Activated CD4-positive, alpha-beta memory T cell treated with anti-CD3 and anti-CD28 coated beads for 36 hours (primary cell): Measurements from ENCODE around the gene GXYLT2. TPM values are rescaled to one million over a fixed set of nuclear protein-coding genes. Genes with fewer than 3 reads are reported as not detected.

ENCODE experiments used
- CTCF ChIA-PET: fragments of 350-600 bp; sonication (Branson Sonifier 250); formaldehyde crosslinking; loops from one replicate; lab custom pipeline; 2021; ENCODE audit warnings: antibody characterized with exemption, inconsistent platforms; lab: Charles Lee
- POLR2A ChIA-PET: fragments of 350-600 bp; sonication (Branson Sonifier 250); formaldehyde crosslinking; loops from one replicate; lab custom pipeline; 2021; ENCODE audit warnings: antibody characterized with exemption; lab: Charles Lee
- DNase-seq: peaks from one replicate; pipeline ENCODE4 v3.0.0-alpha.2; 2020
- H3K27ac Mint-ChIP-seq: one replicate; pipeline ENCODE4 v1.8.0; 2021; ENCODE audit warnings: mixed read lengths
- H3K27me3 Mint-ChIP-seq: one replicate; pipeline ENCODE4 v1.8.0; 2021; ENCODE audit warnings: mixed read lengths
- H3K36me3 Mint-ChIP-seq: one replicate; pipeline ENCODE4 v1.8.0; 2021; ENCODE audit warnings: mixed read lengths
- H3K4me1 Mint-ChIP-seq: one replicate; pipeline ENCODE4 v1.8.0; 2021; ENCODE audit warnings: low read depth, mixed read lengths
- H3K4me3 Mint-ChIP-seq: one replicate; pipeline ENCODE4 v1.8.0; 2021; ENCODE audit warnings: mild to moderate bottlenecking, mixed read lengths
- H3K9me3 Mint-ChIP-seq: one replicate; pipeline ENCODE4 v1.8.0; 2021; ENCODE audit warnings: mixed read lengths
- intact Hi-C: fragments of 100-400 bp; cut with micrococcal nuclease; formaldehyde crosslinking; loops from one replicate; pipeline ENCODE4 v1.15.1; 2023
- total RNA-seq, 2 experiments: library from RNA; stranded (reverse); gene quantifications; one replicate each; pipeline ENCODE4 v1.2.3, GENCODE V29; 2021

The GXYLT2 gene
- total RNA-seq, 2 experiments from 2014 or later = not detected

DNA sequence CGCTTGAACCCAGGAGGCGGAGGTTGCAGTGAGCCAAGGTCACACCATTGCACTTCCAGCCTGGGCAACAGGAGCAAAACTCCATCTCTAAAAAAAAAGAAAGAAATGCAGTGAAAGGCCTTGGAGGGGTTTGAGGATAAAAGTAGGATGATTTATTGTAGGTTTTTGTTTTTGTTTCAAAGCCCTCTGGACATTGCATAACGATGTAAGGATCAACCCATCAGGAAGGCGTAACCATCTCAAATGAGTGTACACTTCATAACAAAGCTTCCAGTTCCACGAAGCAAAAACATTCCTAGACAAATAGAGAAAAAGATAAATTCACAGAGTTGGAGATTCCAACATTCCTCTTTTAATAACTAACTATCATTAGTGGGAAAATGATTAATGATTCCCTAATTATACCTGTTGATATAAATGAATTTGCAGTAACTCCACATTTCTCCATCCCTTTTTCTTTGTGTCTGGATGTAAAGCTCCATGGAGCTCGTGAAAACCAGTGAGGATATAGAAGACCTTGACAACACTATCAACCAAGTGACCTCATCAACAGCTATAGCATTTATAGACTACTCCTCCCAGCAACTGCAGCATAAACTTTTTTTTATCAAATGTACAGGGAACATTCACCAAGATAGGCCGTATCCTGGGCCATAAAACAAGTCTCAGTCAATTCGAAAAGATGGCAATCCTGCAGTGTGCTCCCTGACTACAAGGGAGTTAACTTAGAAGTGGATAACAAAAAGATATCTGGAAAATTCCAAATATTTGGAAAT is 60.1 kb downstream of the GXYLT2 start:
- intact Hi-C loops = no loop called here
- Mint-ChIP-seq H3K27ac (no peak overlapping the region), H3K36me3 (no peaks in the 10 kb centered on the region), H3K4me1 (peaks cover 18% of the 10 kb centered on the region), H3K4me3 (no peak overlapping the region), H3K27me3 (peaks cover 2% of the 10 kb centered on the region), H3K9me3 (no peaks in the 10 kb centered on the region)
- no peak for DNase-seq
- ChIA-PET POLR2A (no interaction called here), CTCF (interaction anchor here (3.8 kb wide), 1 partner anchor 109 kb away, joined by 18 read pairs; no protein-coding TSS in a partner anchor)

DNA sequence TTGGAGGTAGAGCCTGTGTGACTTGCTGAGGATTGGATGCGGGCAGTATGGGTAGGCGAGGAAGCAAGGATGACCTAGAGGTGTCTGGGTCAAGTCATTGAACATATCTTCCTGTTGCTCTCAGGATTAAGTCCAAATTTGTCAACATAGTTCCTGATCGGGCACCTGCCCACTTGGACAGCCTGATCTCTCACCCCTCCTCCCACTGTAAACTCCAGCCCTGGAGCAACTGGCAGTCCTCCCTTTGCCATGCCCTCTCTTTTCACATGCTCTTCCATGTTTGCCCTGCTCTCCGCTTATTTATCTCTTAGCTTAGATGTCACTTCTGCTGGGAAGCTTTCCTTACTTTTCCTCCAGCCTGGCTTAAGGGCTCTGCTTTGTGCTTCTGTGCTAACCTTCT is 61.2 kb downstream of the GXYLT2 start:
- no peak overlapping the region for H3K27ac Mint-ChIP-seq
- H3K4me3 Mint-ChIP-seq = no peak overlapping the region
- no peaks in the 10 kb centered on the region for H3K36me3 Mint-ChIP-seq
- no peaks in the 10 kb centered on the region for H3K9me3 Mint-ChIP-seq
- H3K27me3 Mint-ChIP-seq = peaks cover 2% of the 10 kb centered on the region
- intact Hi-C loops = no loop called here
- CTCF ChIA-PET = no interaction called here
- POLR2A ChIA-PET = no interaction called here
- DNase-seq = no peak
- H3K4me1 Mint-ChIP-seq = peaks cover 18% of the 10 kb centered on the region

DNA sequence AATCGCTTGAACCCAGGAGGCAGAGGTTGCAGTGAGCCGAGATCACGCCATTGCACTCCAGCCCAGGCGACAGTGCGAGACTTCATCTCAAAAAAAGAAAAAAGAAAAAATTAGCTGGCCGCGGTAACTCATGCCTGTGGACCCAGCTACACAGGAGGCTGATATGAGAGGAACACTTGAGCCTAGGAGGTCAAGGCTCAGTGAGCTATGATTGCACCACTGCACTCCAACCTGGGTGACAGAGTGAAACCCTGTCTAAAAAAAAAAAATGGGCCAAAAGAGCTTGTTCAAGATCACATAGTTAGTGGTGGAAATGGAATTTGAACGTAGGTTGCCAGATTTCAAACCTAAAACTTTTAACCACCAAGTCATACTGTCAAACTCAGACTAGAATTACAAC is 62.5 kb downstream of the GXYLT2 start:
- intact Hi-C loops = no loop called here
- peaks cover 16% of the 10 kb centered on the region for H3K4me1 Mint-ChIP-seq
- POLR2A ChIA-PET = no interaction called here

DNA sequence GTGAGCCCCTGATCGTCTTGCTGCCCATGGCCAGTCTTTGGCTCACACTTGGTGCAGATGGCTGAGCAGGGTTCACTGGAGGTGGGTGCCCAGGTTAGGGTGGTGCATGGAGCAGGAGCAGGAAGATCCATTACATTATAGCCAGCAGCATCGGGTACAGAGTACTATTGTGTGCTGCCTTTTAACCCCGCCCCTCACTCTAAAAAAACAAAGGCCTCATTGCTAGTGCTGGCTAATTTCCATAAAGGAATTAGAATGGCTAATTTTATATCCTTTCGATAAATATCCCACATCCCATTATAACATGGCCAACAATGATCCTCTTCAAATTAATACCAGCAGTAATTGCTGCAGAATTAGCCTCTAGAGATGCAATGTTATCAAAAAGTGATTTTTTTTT is 63.0 kb downstream of the GXYLT2 start:
- no peaks in the 10 kb centered on the region for H3K9me3 Mint-ChIP-seq
- CTCF ChIA-PET = no interaction called here
- intact Hi-C loops = loop anchor here (1.0 kb wide), 1 partner anchor 26 kb away; no protein-coding TSS in a partner anchor

More for the DNA sequence above, 62.5 kb downstream of the GXYLT2 start:
- DNase-seq = no peak
- Mint-ChIP-seq H3K9me3 (no peaks in the 10 kb centered on the region), H3K4me3 (no peak overlapping the region), H3K36me3 (no peaks in the 10 kb centered on the region), H3K27me3 (peaks cover 2% of the 10 kb centered on the region), H3K27ac (no peak overlapping the region)
- CTCF ChIA-PET = no interaction called here

DNA sequence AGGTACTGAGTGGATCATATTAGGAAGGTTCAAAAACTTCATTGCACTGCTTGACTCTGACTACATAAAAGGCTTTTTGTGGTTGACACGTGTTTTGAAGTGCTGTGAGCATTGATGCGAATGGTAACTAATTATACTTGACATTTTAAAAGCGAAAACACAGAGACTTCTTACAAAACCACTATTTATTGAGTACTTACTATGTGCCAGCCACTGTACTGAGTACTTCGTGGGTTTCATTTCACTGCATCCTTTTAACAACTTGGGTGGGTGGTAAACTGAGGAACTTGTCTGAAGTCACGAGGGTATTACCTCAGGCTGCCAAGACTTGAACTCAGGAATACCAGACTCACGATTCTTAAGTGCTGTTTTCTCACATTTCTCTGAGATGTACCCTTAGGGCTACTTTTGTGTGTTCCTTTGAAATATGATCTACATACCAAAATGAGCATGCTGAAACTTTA is 63.4 kb downstream of the GXYLT2 start:
- no peak for DNase-seq
- CTCF ChIA-PET = interaction anchor here (0.7 kb wide), 1 partner anchor 107 kb away, joined by 3 read pairs; no protein-coding TSS in a partner anchor
- Mint-ChIP-seq H3K27me3 (peaks cover 2% of the 10 kb centered on the region), H3K36me3 (no peaks in the 10 kb centered on the region), H3K4me3 (no peak overlapping the region), H3K27ac (no peak overlapping the region), H3K9me3 (no peaks in the 10 kb centered on the region), H3K4me1 (peaks cover 12% of the 10 kb centered on the region)
- POLR2A ChIA-PET = no interaction called here
- intact Hi-C loops = loop anchor here (1.0 kb wide), 1 partner anchor 26 kb away; no protein-coding TSS in a partner anchor

More for the DNA sequence above, 63.0 kb downstream of the GXYLT2 start:
- peaks cover 2% of the 10 kb centered on the region for H3K27me3 Mint-ChIP-seq
- H3K36me3 Mint-ChIP-seq = no peaks in the 10 kb centered on the region
- H3K4me3 Mint-ChIP-seq = no peak overlapping the region
- no peak for DNase-seq
- H3K27ac Mint-ChIP-seq = no peak overlapping the region
- H3K4me1 Mint-ChIP-seq = peaks cover 12% of the 10 kb centered on the region
- POLR2A ChIA-PET = no interaction called here

DNA sequence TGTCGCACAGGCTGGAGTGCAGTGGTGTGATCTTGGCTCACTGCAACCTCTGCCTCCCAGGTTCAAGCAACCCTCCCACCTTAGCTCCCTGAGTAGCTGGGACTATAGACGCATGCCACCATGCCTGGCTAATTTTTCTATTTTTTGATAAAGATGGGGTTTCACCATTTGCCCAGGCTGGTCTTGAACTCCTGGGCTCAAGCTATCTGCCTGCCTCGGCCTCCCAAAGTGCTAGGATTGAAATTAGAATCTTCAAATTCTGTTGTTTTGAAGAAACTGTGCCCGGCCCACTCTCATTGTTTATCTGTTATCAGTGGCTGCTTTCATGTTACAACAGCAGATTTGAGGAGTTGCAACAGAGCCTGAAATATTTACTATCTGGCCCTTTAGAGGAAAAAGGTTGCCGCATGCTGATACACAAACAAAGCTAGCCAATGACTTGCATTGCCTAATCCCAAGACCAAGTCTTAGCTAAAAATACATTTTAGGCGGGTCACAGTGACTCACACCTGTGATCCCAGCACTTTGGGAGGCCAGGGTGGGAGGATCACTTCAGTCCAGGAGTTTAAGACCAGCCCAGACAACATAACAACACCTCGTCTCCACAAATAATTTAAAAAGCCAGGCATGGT is 65.6 kb downstream of the GXYLT2 start:
- peaks cover 2% of the 10 kb centered on the region for H3K27me3 Mint-ChIP-seq
- ChIA-PET CTCF (interaction anchor here (1.6 kb wide), 1 partner anchor 103 kb away, joined by 5 read pairs; no protein-coding TSS in a partner anchor), POLR2A (interaction anchor here (0.5 kb wide), 1 partner anchor 130 kb away, joined by 3 read pairs; no protein-coding TSS in a partner anchor)
- no peak for DNase-seq
- peaks cover 12% of the 10 kb centered on the region for H3K4me1 Mint-ChIP-seq
- H3K4me3 Mint-ChIP-seq = no peak overlapping the region
- no peak overlapping the region for H3K27ac Mint-ChIP-seq
- H3K9me3 Mint-ChIP-seq = no peaks in the 10 kb centered on the region
- no peaks in the 10 kb centered on the region for H3K36me3 Mint-ChIP-seq
- intact Hi-C loops = no loop called here

DNA sequence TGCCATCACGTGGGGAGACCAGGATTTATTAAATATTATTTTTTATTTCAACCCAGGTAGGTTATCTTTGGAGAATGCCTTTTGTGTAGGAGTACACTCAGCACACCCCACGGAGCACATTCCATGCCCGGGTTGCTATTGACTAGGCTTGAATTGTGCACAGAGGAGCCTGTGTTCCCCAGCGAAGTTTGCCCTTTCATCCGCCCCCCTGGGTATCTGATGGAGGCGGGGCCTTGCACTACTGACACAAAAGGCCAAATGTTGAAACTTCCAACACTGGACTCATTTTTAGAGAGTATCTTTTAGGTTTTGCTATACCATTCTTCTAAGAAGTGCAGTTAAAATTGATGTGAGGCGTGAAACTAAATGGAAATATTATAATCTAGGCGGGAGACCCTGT is 69.5 kb downstream of the GXYLT2 start:
- CTCF ChIA-PET = no interaction called here
- Mint-ChIP-seq H3K9me3 (no peaks in the 10 kb centered on the region), H3K4me1 (peaks cover 22% of the 10 kb centered on the region), H3K27ac (no peak overlapping the region), H3K36me3 (no peaks in the 10 kb centered on the region), H3K4me3 (no peak overlapping the region), H3K27me3 (no peaks in the 10 kb centered on the region)
- DNase-seq = no peak
- POLR2A ChIA-PET = no interaction called here
- intact Hi-C loops = no loop called here

DNA sequence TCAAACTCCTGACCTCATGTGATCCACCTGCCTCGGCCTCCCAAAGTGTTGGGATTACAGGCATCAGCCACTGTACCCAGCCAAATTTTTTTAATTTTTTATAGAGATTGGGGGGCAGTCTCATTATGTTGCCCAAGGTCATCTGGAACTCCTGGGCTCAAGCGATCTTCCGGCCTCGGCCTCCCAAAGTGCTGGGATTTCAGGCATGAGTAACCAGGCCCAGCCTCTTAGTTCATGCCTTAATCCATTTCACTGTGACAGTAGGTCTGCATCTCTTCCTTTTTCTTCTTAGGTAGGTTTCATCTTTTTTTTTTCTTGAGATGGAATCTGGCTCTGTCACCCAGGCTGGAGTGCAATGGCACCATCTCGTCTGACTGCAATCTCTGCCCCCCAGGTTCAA is 71.5 kb downstream of the GXYLT2 start:
- H3K4me1 Mint-ChIP-seq = peaks cover 25% of the 10 kb centered on the region
- DNase-seq = no peak
- POLR2A ChIA-PET = no interaction called here
- H3K27me3 Mint-ChIP-seq = no peaks in the 10 kb centered on the region
- no peaks in the 10 kb centered on the region for H3K9me3 Mint-ChIP-seq
- H3K27ac Mint-ChIP-seq = no peak overlapping the region
- H3K36me3 Mint-ChIP-seq = no peaks in the 10 kb centered on the region
- CTCF ChIA-PET = interaction anchor here (1.7 kb wide), 1 partner anchor 97 kb away, joined by 6 read pairs; no protein-coding TSS in a partner anchor
- intact Hi-C loops = no loop called here
- H3K4me3 Mint-ChIP-seq = no peak overlapping the region

DNA sequence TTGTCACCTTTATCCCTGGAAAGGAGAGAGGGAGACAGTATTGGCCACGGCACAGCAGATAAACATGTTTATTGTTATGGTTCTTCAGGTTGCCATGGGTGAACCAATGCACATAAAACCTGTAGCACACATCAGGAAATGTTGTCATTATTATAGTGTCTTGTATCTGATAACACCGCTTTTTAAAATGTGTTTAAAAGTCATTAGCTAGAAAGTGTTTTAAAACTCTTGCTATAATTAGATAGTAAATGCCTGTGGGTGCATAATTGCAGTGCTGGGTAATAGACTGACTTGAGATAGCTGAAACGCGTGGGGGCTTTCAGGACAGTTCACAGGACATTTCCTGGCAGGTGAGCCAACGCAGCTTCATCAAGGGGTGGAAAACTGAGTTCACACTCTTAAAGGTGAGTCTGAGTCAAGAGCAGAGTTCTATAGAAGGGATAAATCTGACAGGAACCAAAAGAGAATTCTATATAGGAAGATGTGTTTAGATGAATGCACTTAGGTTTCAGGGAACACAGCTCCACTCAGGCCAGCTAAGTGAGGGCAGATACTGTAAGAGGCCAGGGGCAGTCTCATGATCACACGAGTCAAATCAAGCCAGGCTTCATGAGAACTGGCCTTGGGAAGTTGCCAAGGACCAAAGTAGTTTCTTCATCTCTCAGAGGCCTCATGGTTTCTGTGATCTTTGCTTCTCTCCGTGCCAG is 73.1 kb downstream of the GXYLT2 start:
- intact Hi-C loops = no loop called here
- Mint-ChIP-seq H3K27me3 (no peaks in the 10 kb centered on the region), H3K9me3 (no peaks in the 10 kb centered on the region), H3K27ac (peak overlapping the region; percentile 35), H3K4me3 (no peak overlapping the region), H3K4me1 (peaks cover 41% of the 10 kb centered on the region), H3K36me3 (no peaks in the 10 kb centered on the region)
- POLR2A ChIA-PET = interaction anchor here (0.8 to 1.6 kb wide), 2 partner anchors 17 to 39 kb away, joined by 3 to 5 read pairs; no protein-coding TSS in a partner anchor
- CTCF ChIA-PET = interaction anchor here (0.9 kb wide), 1 partner anchor 125 kb away, joined by 3 read pairs; no protein-coding TSS in a partner anchor
- DNase-seq = peak; percentile 55

DNA sequence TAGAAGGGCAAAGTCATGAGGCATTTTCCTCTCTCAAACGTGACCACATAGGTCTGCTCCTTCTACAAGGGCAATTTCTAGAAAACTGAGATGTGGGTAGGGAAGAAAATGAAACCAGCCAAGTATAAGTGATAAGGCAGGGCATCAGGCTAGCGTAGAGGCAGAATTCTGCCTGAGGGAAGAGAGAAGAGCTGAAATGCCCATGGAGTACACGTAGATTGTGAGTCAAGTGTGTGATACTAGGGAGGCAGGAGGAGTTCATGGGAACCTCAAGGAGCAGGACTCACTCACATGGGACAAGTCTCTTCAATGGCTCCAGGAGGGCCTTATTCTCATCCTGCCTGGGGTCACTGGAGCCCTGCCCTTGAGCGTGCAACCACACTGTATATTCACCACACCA is 73.9 kb downstream of the GXYLT2 start:
- Mint-ChIP-seq H3K4me1 (peaks cover 42% of the 10 kb centered on the region), H3K27me3 (no peaks in the 10 kb centered on the region), H3K9me3 (no peaks in the 10 kb centered on the region), H3K4me3 (no peak overlapping the region), H3K36me3 (no peaks in the 10 kb centered on the region), H3K27ac (peak overlapping the region; percentile 35)
- no peak for DNase-seq
- ChIA-PET CTCF (no interaction called here), POLR2A (interaction anchor here (1.6 kb wide), 1 partner anchor 16 kb away, joined by 5 read pairs; no protein-coding TSS in a partner anchor)
- intact Hi-C loops = no loop called here

DNA sequence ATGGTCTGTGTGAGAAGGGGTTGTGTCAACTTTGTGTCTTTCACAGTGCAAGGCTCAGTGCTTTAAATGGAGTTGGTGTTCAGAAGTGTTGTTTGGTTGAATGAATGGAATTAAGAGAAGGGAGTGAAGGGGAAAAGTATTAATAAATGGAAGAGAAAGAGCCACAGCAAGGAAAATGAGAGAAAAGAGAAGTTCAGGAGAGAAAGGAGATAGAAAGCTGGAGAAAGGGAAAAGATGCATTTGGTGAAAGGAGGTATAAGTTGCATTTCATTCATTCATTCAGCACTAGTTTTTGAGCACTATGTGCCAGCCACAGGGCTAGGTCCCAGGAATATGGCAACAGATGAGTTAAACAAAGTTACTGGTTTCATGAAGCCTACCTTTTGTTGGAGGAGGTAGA is 74.5 kb downstream of the GXYLT2 start:
- Mint-ChIP-seq H3K36me3 (no peaks in the 10 kb centered on the region), H3K9me3 (no peaks in the 10 kb centered on the region), H3K27ac (no peak overlapping the region), H3K4me1 (peaks cover 45% of the 10 kb centered on the region), H3K27me3 (no peaks in the 10 kb centered on the region), H3K4me3 (no peak overlapping the region)
- CTCF ChIA-PET = no interaction called here
- POLR2A ChIA-PET = interaction anchor here (1.6 kb wide), 1 partner anchor 16 kb away, joined by 5 read pairs; no protein-coding TSS in a partner anchor
- intact Hi-C loops = no loop called here
- DNase-seq = no peak
